H9 (cell line): ENCODE results near the gene KIF24. TPM values are rescaled to one million over a fixed set of nuclear protein-coding genes. Genes with fewer than 3 reads are reported as not detected.

Experiments
- DNase-seq: peaks from one replicate; pipeline ENCODE4 v3.0.0-alpha.2; 2017
- H2AFZ ChIP-seq: one replicate; pipeline ENCODE4 v1.6.1; 2013; ENCODE audit warnings: mild to moderate bottlenecking, low read length, control low read depth, moderate library complexity
- H2AK5ac ChIP-seq: 2 replicates; pipeline ENCODE4 v1.6.1; 2013; ENCODE audit warnings: low read length, control low read depth, mixed read lengths; ENCODE audit not compliant: insufficient read length
- H2BK120ac ChIP-seq: one replicate; pipeline ENCODE4 v1.6.1; 2013; ENCODE audit warnings: low read depth, mild to moderate bottlenecking, low read length, control low read depth, inconsistent platforms; ENCODE audit not compliant: poor library complexity, severe bottlenecking
- H2BK12ac ChIP-seq: 2 replicates; pipeline ENCODE4 v1.6.1; 2013; ENCODE audit warnings: low read length, control low read depth, mixed read lengths, low read depth; ENCODE audit not compliant: insufficient read length
- H2BK15ac ChIP-seq: 2 replicates; pipeline ENCODE4 v1.6.1; 2013; ENCODE audit warnings: low read depth, low read length, control low read depth
- H2BK20ac ChIP-seq: one replicate; pipeline ENCODE4 v1.6.1; 2013; ENCODE audit warnings: low read depth, mild to moderate bottlenecking, low read length, control low read depth, inconsistent platforms; ENCODE audit not compliant: poor library complexity, severe bottlenecking
- H2BK5ac ChIP-seq: 2 replicates; pipeline ENCODE4 v1.6.1; 2013; ENCODE audit warnings: low read length, control low read depth, mixed read lengths; ENCODE audit not compliant: insufficient read length
- H3K14ac ChIP-seq: 2 replicates; pipeline ENCODE4 v1.6.1; 2013; ENCODE audit warnings: low read length, control low read depth; ENCODE audit not compliant: insufficient read depth
- H3K18ac ChIP-seq: 2 replicates; pipeline ENCODE4 v1.6.1; 2013; ENCODE audit warnings: low read depth, mild to moderate bottlenecking, mixed read lengths, low read length, control low read depth; ENCODE audit not compliant: insufficient read length
- H3K23ac ChIP-seq: 2 replicates; pipeline ENCODE4 v1.6.1; 2013; ENCODE audit warnings: low read length, control low read depth, mixed read lengths, low read depth; ENCODE audit not compliant: insufficient read length
- H3K23me2 ChIP-seq: 2 replicates; pipeline ENCODE4 v1.6.1; 2013; ENCODE audit warnings: low read depth, mild to moderate bottlenecking, mixed read lengths, low read length, control low read depth; ENCODE audit not compliant: insufficient read length, poor library complexity, severe bottlenecking
- H3K27ac ChIP-seq: 2 replicates; pipeline ENCODE4 v1.5.1; 2013; ENCODE audit warnings: low read length, control low read depth, mixed read lengths, low read depth; ENCODE audit not compliant: insufficient read length
- H3K27me3 ChIP-seq: 2 replicates; pipeline ENCODE4 v1.6.1; 2013; ENCODE audit warnings: low read length, control low read depth, inconsistent platforms; ENCODE audit not compliant: insufficient read depth
- H3K4ac ChIP-seq: 2 replicates; pipeline ENCODE4 v1.6.1; 2013; ENCODE audit warnings: low read depth, mild to moderate bottlenecking, control low read depth, inconsistent platforms, low read length, moderate library complexity
- H3K4me1 ChIP-seq: 2 replicates; pipeline ENCODE4 v1.6.1; 2013; ENCODE audit warnings: low read length, control low read depth, inconsistent platforms; ENCODE audit not compliant: insufficient read depth
- H3K4me2 ChIP-seq: 2 replicates; pipeline ENCODE4 v1.6.1; 2013; ENCODE audit warnings: low read length, control low read depth, mixed read lengths; ENCODE audit not compliant: insufficient read length, insufficient read depth
- H3K56ac ChIP-seq: 2 replicates; pipeline ENCODE4 v1.6.1; 2013; ENCODE audit warnings: low read depth, mild to moderate bottlenecking, mixed read lengths, low read length, control low read depth; ENCODE audit not compliant: insufficient read length
- H3K79me1 ChIP-seq: 2 replicates; pipeline ENCODE4 v1.6.1; 2013; ENCODE audit warnings: low read depth, mild to moderate bottlenecking, moderate library complexity, low read length, control low read depth, inconsistent platforms; ENCODE audit not compliant: insufficient read depth, poor library complexity, severe bottlenecking
- H3K79me2 ChIP-seq: 2 replicates; pipeline ENCODE4 v1.6.1; 2013; ENCODE audit warnings: low read length, control low read depth, inconsistent platforms; ENCODE audit not compliant: insufficient read depth
- H3K9ac ChIP-seq: 2 replicates; pipeline ENCODE4 v1.6.1; 2013; ENCODE audit warnings: low read length, control low read depth, mixed read lengths; ENCODE audit not compliant: insufficient read length; ENCODE audit errors: extremely low read depth
- H3K9me3 ChIP-seq: one replicate; pipeline ENCODE4 v1.6.1; 2013; ENCODE audit warnings: low read depth, low read length, inconsistent platforms; ENCODE audit not compliant: control insufficient read depth
- H3T11ph ChIP-seq: one replicate; pipeline ENCODE4 v1.6.1; 2013; ENCODE audit warnings: mild to moderate bottlenecking, low read length, control low read depth, inconsistent platforms
- H4K20me1 ChIP-seq: one replicate; pipeline ENCODE4 v1.6.1; 2013; ENCODE audit not compliant: control insufficient read depth, insufficient read length, insufficient read depth
- H4K5ac ChIP-seq: 2 replicates; pipeline ENCODE4 v1.6.1; 2013; ENCODE audit warnings: low read depth, mild to moderate bottlenecking, mixed read lengths, low read length, control low read depth; ENCODE audit not compliant: insufficient read length
- H4K8ac ChIP-seq: replicated peaks from 2 replicates; pipeline ENCODE4 v1.6.1; 2013; ENCODE audit warnings: low read length, control low read depth, mixed read lengths, low read depth; ENCODE audit not compliant: insufficient read length
- H4K91ac ChIP-seq: 2 replicates; pipeline ENCODE4 v1.6.1; 2013; ENCODE audit warnings: low read depth, mild to moderate bottlenecking, moderate library complexity, mixed read lengths, low read length, control low read depth; ENCODE audit not compliant: insufficient read length
- H3K27ac Mint-ChIP-seq, 3 experiments: 2 replicates in 2 of 3; 3 replicates in 1 of 3; pipeline ENCODE4 v1.8.0; 2020 to 2021; ENCODE audit warnings: mixed read lengths in 3 of 3, mild to moderate bottlenecking in 1 of 3, moderate library complexity in 1 of 3
- H3K27me3 Mint-ChIP-seq: 2 replicates; pipeline ENCODE4 v1.8.0; 2021; ENCODE audit warnings: low read depth, mild to moderate bottlenecking, moderate library complexity, mixed read lengths
- H3K36me3 Mint-ChIP-seq, 3 experiments: 2 replicates in 2 of 3; 3 replicates in 1 of 3; pipeline ENCODE4 v1.8.0; 2020 to 2021; ENCODE audit warnings: low read depth in 3 of 3, mixed read lengths in 3 of 3; ENCODE audit not compliant: insufficient read depth in 1 of 3
- H3K4me1 Mint-ChIP-seq, 2 experiments: 2 replicates each; pipeline ENCODE4 v1.8.0; 2020; ENCODE audit warnings: mixed read lengths in 2 of 2
- H3K4me3 Mint-ChIP-seq, 2 experiments: 2 replicates in 1 of 2; 3 replicates in 1 of 2; pipeline ENCODE4 v1.8.0; 2020 to 2021; ENCODE audit warnings: mild to moderate bottlenecking in 2 of 2, mixed read lengths in 2 of 2, moderate library complexity in 1 of 2
- H3K9me3 Mint-ChIP-seq, 2 experiments: 2 replicates in 1 of 2; 3 replicates in 1 of 2; pipeline ENCODE4 v1.8.0; 2020; ENCODE audit warnings: mild to moderate bottlenecking in 2 of 2, mixed read lengths in 2 of 2, moderate library complexity in 1 of 2
- WGBS: extraction: QIAGEN DNeasy Blood & Tissue Kit; methylation state at CpG from one replicate; pipeline ENCODE4 v1.1.7; 2013; ENCODE audit warnings: missing lambda C conversion rate, low lambda C conversion rate, mixed read lengths; ENCODE audit not compliant: insufficient read length; ENCODE audit errors: extremely low coverage; 5-methylcytosine and 5-hydroxymethylcytosine counted together
- total RNA-seq: library from RNA; stranded (reverse); gene quantifications from 2 replicates; pipeline ENCODE4 v1.2.1, GENCODE V29; 2021
- TF ChIP-seq, protein P1 (sequence below): fragments of 200-600 bp; sonication (generic); conservative IDR thresholded peaks from 3 replicates; pipeline ENCODE4 v1.8.0; 2021; ENCODE audit warnings: antibody characterized with exemption, mild to moderate bottlenecking

Gene KIF24
- total RNA-seq, 1 experiment from 2014 or later = 4.0 TPM

DNA sequence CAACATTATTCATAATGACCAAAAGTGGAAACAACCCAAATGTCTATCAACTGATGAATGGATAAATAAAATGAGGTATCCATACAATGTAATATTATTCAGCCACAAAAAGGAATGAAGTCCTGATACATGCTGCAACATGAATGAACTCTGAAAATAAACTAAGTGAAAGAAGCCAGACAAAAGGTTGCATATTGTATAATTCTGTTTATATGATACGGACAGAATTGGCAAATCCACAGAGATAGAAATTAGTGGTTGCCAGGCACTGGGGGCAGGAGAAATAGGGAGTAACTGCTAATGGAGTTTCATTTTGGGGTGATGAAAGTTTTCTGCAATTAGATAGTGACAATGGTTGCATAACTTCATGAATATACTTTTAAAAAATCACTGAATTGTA is 47.0 kb downstream of the KIF24 start:
- H3K56ac ChIP-seq = no peak overlapping the region
- no peak overlapping the region; a peak in 2 of 7 replicates for H3K27ac Mint-ChIP-seq
- H2BK120ac ChIP-seq = no peak overlapping the region
- no peaks in the 10 kb centered on the region for H3K4me1 ChIP-seq
- H3K36me3 Mint-ChIP-seq = peaks cover 4 to 6% (median 5%) of the 10 kb centered on the region in 3 experiments; a peak in 5 of 7 replicates
- H4K20me1 ChIP-seq = no peaks in the 10 kb centered on the region
- H3K27ac ChIP-seq = no peak overlapping the region
- H3T11ph ChIP-seq = no peak overlapping the region
- no peak overlapping the region for H4K8ac ChIP-seq
- no peak overlapping the region for H2BK5ac ChIP-seq
- H3K14ac ChIP-seq = no peak overlapping the region
- DNase-seq = no peak
- H3K4me3 Mint-ChIP-seq = no peak overlapping the region
- TF ChIP-seq, protein P1, sequence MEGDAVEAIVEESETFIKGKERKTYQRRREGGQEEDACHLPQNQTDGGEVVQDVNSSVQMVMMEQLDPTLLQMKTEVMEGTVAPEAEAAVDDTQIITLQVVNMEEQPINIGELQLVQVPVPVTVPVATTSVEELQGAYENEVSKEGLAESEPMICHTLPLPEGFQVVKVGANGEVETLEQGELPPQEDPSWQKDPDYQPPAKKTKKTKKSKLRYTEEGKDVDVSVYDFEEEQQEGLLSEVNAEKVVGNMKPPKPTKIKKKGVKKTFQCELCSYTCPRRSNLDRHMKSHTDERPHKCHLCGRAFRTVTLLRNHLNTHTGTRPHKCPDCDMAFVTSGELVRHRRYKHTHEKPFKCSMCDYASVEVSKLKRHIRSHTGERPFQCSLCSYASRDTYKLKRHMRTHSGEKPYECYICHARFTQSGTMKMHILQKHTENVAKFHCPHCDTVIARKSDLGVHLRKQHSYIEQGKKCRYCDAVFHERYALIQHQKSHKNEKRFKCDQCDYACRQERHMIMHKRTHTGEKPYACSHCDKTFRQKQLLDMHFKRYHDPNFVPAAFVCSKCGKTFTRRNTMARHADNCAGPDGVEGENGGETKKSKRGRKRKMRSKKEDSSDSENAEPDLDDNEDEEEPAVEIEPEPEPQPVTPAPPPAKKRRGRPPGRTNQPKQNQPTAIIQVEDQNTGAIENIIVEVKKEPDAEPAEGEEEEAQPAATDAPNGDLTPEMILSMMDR = no peak
- no peaks in the 10 kb centered on the region for H3K79me1 ChIP-seq
- H2AFZ ChIP-seq = no peak overlapping the region
- H3K27me3 Mint-ChIP-seq = no peaks in the 10 kb centered on the region
- H2BK12ac ChIP-seq = no peak overlapping the region
- no peak overlapping the region for H2BK15ac ChIP-seq
- H3K79me2 ChIP-seq = no peaks in the 10 kb centered on the region
- WGBS = no CpG with 5 or more reads among the region's 1 CpG
- H3K9ac ChIP-seq = no peak overlapping the region
- H3K27me3 ChIP-seq = no peaks in the 10 kb centered on the region
- no peak overlapping the region for H4K5ac ChIP-seq
- H3K9me3 Mint-ChIP-seq = no peaks in the 10 kb centered on the region
- no peaks in the 10 kb centered on the region for H3K9me3 ChIP-seq
- no peak overlapping the region for H2AK5ac ChIP-seq
- H4K91ac ChIP-seq = no peak overlapping the region
- no peak overlapping the region for H3K4ac ChIP-seq
- H3K23ac ChIP-seq = no peak overlapping the region
- no peak overlapping the region for H3K4me2 ChIP-seq
- no peaks in the 10 kb centered on the region for H3K23me2 ChIP-seq
- no peak overlapping the region for H3K18ac ChIP-seq
- H2BK20ac ChIP-seq = no peak overlapping the region
- no peaks in the 10 kb centered on the region for H3K4me1 Mint-ChIP-seq
